NCI-H510A (cell line): Measurements from ENCODE around the gene MFAP4.

Source experiments
- DNase-seq: peaks from one replicate; lab custom pipeline; 2025; lab: John Stamatoyannopoulos, UW

Gene MFAP4, protein sequence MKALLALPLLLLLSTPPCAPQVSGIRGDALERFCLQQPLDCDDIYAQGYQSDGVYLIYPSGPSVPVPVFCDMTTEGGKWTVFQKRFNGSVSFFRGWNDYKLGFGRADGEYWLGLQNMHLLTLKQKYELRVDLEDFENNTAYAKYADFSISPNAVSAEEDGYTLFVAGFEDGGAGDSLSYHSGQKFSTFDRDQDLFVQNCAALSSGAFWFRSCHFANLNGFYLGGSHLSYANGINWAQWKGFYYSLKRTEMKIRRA

GRCh38 chr17:19386974-19387920 lies at the start of gene MFAP4:
Gene MFAP4 (minus strand): TSS chr17:19387190. CDS start chr17:19387155, 35 bp downstream.
- no peak for DNase-seq

DNA sequence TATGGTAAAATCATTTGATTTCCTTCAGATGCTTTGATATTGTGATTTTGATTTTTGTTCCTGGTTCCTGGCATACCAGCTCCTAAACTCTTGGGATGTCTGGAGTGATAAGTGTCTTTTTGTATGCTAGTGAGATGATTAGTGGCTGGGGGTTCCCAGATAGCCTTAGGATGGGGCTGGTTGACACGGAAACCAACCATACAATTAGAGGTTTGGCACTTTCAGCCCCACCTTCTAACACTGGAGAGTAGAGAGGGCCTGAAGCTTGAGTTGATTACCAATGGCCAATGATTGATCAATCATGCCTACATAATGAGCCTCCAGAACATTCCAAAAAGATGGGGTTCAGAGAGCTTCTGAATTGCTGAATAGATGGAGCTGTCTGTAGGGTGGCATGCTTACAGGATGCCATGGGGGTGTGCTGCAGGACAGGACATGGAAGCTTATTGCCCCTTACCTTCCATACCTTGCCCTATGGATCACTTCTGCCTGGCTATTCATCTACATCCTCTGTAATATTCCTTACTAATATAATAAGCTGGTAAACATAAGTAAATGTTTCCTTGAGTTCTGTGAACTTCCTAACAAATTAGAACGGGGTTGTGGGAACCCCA lies 46.8 kb upstream of the MFAP4 start:
- DNase-seq: no peak

GRCh38 chr17:19433255-19433654 lies 46.3 kb upstream of the MFAP4 start:
- no peak for DNase-seq

DNA sequence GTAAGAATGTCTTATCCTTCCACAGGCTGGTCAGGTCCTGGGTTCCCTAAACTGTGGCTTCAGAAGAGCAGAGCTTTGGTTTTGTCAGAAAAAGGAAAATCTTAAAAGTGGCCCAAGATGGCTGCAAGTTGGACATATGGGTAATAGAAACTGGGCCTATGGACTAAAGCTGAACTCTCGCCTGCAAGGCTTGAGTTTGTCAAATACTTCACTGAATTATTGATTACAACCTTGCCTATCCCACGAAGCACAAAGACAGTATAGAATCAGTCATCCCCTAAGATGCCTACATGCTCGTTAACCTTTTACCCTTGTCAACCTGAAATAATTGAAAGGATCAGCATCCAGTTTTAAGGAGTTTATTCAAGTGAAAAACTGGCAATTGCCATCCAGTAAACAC lies 44.7 kb upstream of the MFAP4 start:
- no peak for DNase-seq

DNA sequence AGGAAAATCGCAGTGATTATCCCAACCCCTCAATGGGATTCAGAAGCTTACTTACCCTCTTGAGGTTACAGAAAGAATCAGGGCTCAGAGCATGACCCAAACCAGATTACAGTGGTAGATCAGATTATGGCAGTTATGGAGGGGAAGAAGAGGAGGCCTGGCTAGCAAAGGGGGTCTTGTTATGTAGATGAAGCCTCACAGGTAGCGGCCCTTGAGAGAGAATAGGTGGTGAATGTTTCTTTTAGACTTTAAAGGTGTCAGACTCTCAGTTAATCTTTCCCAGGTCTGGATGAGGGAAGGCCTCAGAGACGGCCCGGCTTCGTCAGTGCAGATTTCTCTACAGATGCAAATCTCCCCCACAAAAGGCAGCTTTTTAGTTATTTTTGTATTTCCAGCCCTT lies 39.6 kb upstream of the MFAP4 start:
- DNase-seq: no peak

DNA sequence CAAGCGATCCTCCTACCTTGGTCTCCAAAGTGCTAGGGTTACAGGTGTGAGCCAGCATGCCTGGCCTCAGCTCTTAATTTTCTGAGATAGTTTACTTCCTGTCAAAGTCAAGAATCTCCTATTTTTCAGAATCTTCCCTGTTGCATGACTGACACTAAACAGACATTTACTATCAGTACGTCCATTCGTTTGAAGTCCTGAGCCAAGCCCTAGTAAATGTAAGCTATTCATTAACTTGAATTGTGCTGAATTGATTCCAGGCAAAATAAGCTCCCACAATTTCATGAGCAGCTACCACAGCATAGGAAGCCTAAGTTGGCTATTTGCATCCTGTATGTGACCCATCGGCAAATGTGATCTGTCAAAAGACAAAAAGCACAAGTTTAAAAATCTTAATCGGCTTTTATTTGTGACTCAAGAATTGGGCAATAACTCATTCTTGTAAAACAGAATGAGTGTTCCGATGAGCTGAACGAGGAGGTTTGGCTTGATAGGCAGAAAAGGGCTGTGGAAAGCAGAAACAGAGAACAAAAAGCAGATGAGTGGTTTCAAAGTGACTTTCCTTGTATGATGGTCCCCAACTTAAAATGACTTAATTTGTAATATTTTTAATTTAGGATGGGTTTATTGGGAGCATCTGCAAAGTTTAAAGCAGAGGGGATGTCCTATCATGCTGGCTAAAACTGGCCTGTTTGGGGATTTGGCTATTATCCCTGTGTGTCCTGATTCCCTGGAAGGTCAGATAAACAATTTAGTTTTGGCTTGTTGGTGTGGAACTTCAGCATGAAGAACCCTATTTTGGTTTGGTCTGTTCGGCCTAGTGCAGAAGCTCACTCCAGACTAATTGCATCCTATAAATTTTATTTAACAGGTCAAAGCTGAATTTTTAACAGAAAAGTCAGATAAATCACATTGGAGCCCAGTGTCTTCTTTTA lies 38.2 kb upstream of the MFAP4 start:
- DNase-seq: no peak

GRCh38 chr17:19421926-19422325 lies 34.9 kb upstream of the MFAP4 start:
- no peak for DNase-seq

GRCh38 chr17:19421219-19421618 lies 34.2 kb upstream of the MFAP4 start:
- no peak for DNase-seq

DNA sequence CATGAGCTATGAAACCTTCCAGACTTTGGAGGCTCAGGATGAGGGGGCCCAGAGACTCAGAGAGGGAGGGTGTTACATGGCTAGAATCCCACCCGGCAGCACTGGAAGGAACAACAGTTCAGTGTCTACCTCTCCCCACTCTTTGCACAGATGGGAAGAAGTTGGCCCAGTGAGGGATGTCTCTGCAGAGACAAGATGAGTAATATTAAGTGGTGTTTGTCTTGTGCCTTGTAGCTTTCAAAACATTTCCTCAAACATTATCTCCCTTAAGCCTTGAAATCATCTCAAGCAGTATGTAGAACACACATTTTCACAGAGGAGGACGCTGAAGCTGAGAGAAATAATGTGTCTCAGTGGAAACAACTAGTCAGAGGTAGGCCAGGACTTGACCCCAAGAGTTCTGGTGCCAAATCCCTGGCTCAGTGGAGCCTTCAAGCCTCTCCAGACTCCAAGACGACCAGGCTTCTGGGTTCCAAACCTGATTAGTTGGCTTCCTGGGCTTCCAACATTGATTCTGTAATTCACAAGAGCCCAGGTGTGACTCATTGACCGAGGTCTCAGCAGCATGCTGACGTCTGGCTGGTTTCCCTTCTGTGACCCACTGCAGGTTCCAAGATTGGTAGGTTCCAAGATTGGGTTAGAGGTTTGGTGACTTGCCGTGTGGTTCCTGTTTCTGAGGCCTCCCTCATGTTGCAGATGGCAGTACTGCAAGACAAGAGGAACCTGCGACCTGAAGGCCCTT lies 31.4 kb upstream of the MFAP4 start:
- DNase-seq: no peak

GRCh38 chr17:19417611-19418010 lies 30.6 kb upstream of the MFAP4 start:
- DNase-seq: no peak

- DNase-seq: no peak
Observed at GRCh38 chr17:19415806-19416775, 29.1 kb upstream of the MFAP4 start.

DNA sequence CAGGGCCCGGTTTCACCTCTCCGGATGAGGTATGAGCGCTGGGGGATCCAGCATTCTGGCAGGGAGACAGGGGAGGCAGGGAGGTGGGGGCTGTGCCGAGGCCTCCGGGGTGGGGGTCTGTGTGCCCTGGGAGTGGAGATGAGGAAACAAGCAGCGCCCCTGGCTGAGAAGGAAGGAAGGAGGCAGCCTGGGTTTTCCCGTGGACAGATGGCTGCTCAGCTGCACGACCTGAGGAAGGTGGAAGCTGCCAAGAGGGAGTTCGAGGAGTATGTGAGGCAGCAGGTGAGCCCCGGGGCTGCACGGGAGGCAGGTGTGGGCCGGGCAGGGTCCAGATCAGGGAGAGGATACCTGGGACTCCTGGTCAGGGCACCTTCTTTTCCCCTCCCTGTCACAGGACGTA lies 28.3 kb upstream of the MFAP4 start:
- DNase-seq: no peak

DNA sequence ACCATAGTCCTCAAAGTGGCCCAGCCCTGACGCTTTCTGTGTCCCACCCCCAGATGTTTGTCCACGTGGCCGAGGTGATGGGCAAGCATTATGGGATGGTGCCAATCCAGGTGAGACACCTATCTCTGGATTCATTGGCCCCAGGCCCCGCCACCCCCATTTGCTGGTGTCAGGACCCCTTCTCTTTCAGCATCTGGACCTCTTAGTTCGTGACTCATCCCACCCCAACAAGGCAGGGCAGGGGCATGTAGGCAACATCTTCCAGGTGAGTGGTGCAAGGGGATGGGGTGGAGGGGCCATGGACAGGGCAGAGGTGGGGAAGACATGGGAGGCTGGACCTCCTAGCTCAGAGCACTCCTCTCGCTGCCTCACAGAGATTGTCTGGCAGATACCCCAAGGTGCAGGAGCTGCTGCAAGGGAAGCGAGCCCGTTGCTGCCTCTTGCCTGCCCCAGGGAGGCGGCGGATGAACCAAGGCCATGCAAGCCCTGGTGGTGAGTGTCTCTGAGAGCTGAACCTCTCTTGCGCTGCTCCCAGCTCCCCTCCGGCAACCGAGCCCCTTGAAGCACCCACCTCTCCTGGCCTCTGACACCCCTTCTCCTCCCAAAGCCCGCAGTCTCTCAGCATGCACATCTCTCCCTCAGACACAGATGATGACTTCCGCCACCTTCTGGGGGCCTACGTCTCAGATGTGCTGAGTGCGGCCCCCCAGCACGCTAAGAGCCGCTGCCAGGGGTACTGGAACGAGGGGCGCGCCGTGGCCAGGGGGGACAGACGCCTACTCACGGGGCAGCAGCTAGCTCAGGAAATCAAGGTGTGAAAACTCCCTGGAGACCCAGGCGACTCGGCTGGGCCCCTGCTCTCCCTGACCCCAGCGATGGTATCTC lies 27.6 kb upstream of the MFAP4 start:
- DNase-seq: no peak

DNA sequence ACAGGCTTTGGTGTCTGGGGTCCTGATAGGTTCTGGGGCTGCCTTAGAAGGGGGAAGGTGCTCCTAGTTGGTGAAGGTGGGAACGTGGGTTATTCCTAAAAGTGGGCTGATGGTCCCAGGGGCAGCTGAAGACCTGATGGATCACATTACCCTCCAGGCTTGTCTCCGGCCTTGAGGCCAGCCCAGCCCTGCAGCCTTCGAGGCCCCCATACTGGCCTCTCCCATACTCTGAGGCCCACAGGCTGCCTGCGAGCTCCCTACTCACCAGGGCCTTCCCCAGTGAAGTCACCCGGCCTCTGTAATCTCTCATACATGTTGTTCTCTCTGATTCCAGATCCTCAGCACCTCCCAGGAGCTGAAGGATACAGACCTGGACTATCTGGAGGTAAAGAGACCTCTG lies 26.8 kb upstream of the MFAP4 start:
- no peak for DNase-seq

- DNase-seq: no peak
Observed at GRCh38 chr17:19412984-19413383, 26.0 kb upstream of the MFAP4 start.

GRCh38 chr17:19412510-19412909 lies 25.5 kb upstream of the MFAP4 start:
- DNase-seq: no peak

DNA sequence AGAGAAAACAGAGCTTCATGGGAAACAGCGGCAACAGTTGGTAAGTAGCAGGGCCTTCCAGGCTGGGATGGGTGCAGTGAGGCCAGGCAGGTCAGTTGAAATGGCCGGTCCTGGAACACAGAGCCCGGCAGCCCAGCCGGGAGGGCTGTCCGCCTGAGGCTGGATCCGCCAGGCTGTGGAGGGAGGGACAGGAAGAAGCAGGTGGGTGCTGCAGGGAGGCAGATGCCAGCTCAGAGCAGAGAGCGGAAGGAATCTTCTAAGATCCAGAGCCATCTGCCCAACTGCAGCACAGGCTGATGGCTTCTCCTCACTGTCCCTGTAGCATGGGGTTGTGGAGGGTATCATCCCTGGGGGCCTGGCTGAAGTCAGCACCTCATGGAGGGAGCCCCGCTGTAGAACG lies 24.6 kb upstream of the MFAP4 start:
- DNase-seq: no peak

GRCh38 chr17:19410875-19411620 lies 24.1 kb upstream of the MFAP4 start, which contains the start of gene RNF112:
Gene RNF112 (plus strand): TSS chr17:19411232. CDS start chr17:19411409, 177 bp downstream.
- no peak for DNase-seq
